Neural crest cell (in vitro differentiated cells): ENCODE data around the gene SEMA3G. TPM values are rescaled to one million over a fixed set of nuclear protein-coding genes. Genes with fewer than 3 reads are reported as not detected.

ENCODE experiments used
- DNase-seq: peaks from one replicate; pipeline ENCODE4 v3.0.0; 2021; ENCODE audit warnings: low read depth, mixed read lengths, low spot score
- H3K27ac Mint-ChIP-seq: one replicate; pipeline ENCODE4 v1.8.0; 2021; ENCODE audit warnings: mild to moderate bottlenecking, mixed read lengths; ENCODE audit not compliant: unreplicated experiment
- H3K27me3 Mint-ChIP-seq: 2 replicates; pipeline ENCODE4 v1.8.0; 2021; ENCODE audit warnings: low read depth, mild to moderate bottlenecking, mixed read lengths
- H3K36me3 Mint-ChIP-seq: 2 replicates; pipeline ENCODE4 v1.8.0; 2021; ENCODE audit warnings: low read depth, mild to moderate bottlenecking, mixed read lengths
- H3K4me1 Mint-ChIP-seq: 2 replicates; pipeline ENCODE4 v1.8.0; 2021; ENCODE audit warnings: mixed read lengths
- H3K4me3 Mint-ChIP-seq: one replicate; pipeline ENCODE4 v1.8.0; 2021; ENCODE audit warnings: mild to moderate bottlenecking, mixed read lengths
- H3K9me3 Mint-ChIP-seq: 2 replicates; pipeline ENCODE4 v1.8.0; 2021; ENCODE audit warnings: mixed read lengths
- total RNA-seq: library from RNA; stranded (reverse); gene quantifications from 2 replicates; pipeline ENCODE4 v1.2.1, GENCODE V29; 2021
- TF ChIP-seq, protein P1 (sequence below): fragments of 200-600 bp; sonication (generic); conservative IDR thresholded peaks from 2 replicates; pipeline ENCODE4 v1.5.0; 2021; ENCODE audit warnings: antibody characterized with exemption, mild to moderate bottlenecking

Gene SEMA3G
- total RNA-seq, 1 donor from 2014 or later, result 5.2 TPM

- Mint-ChIP-seq H3K4me3 (no peak overlapping the region), H3K4me1 (no peaks in the 10 kb centered on the region), H3K27ac (no peak overlapping the region), H3K27me3 (no peaks in the 10 kb centered on the region), H3K36me3 (peaks cover 7% of the 10 kb centered on the region), H3K9me3 (no peaks in the 10 kb centered on the region)
- TF ChIP-seq, protein P1, sequence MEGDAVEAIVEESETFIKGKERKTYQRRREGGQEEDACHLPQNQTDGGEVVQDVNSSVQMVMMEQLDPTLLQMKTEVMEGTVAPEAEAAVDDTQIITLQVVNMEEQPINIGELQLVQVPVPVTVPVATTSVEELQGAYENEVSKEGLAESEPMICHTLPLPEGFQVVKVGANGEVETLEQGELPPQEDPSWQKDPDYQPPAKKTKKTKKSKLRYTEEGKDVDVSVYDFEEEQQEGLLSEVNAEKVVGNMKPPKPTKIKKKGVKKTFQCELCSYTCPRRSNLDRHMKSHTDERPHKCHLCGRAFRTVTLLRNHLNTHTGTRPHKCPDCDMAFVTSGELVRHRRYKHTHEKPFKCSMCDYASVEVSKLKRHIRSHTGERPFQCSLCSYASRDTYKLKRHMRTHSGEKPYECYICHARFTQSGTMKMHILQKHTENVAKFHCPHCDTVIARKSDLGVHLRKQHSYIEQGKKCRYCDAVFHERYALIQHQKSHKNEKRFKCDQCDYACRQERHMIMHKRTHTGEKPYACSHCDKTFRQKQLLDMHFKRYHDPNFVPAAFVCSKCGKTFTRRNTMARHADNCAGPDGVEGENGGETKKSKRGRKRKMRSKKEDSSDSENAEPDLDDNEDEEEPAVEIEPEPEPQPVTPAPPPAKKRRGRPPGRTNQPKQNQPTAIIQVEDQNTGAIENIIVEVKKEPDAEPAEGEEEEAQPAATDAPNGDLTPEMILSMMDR, result no peak
- DNase-seq, result no peak
Measured at GRCh38 chr3:52402101-52402521, 42.8 kb downstream of the SEMA3G start.

GRCh38 chr3:52401551-52401950 is 43.4 kb downstream of the SEMA3G start:
- H3K4me1 Mint-ChIP-seq, result no peaks in the 10 kb centered on the region
- no peaks in the 10 kb centered on the region for H3K27me3 Mint-ChIP-seq
- TF ChIP-seq, protein P1, result no peak
- no peak overlapping the region for H3K4me3 Mint-ChIP-seq
- H3K27ac Mint-ChIP-seq, result no peak overlapping the region
- peaks cover 7% of the 10 kb centered on the region for H3K36me3 Mint-ChIP-seq
- no peak for DNase-seq
- H3K9me3 Mint-ChIP-seq, result no peaks in the 10 kb centered on the region

DNA sequence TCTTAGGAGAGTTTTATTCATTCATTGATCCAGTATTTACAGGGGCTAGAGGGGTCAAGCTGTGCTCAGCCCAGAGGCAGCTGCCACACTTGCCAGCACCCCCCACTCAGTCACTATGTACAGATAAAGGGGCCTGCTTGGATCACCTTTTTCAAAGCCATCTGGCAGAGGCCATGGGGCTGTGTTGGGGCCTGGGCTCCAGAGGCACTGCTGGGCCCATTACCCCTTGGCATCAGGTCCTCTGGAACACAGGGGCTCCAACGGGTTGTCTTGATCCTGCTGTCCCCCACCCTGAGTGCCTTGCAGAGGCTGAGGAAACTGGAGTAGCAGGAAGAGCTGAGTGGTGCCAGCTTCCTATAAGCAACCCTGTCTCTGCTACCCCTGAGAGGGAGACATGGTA is 43.9 kb downstream of the SEMA3G start:
- H3K9me3 Mint-ChIP-seq, result no peaks in the 10 kb centered on the region
- TF ChIP-seq, protein P1, result no peak
- H3K27me3 Mint-ChIP-seq, result no peaks in the 10 kb centered on the region
- no peak overlapping the region for H3K4me3 Mint-ChIP-seq
- no peaks in the 10 kb centered on the region for H3K4me1 Mint-ChIP-seq
- no peak overlapping the region for H3K27ac Mint-ChIP-seq
- DNase-seq, result no peak
- peaks cover 7% of the 10 kb centered on the region for H3K36me3 Mint-ChIP-seq

- Mint-ChIP-seq H3K4me1 (no peaks in the 10 kb centered on the region), H3K27ac (peak overlapping the region; percentile 78), H3K27me3 (no peaks in the 10 kb centered on the region), H3K4me3 (peak overlapping the region; percentile 60), H3K36me3 (peaks cover 7% of the 10 kb centered on the region), H3K9me3 (no peaks in the 10 kb centered on the region)
- no peak for DNase-seq
- TF ChIP-seq, protein P1, result no peak
Measured at GRCh38 chr3:52400275-52400793, 44.6 kb downstream of the SEMA3G start.

- Mint-ChIP-seq H3K36me3 (peaks cover 7% of the 10 kb centered on the region), H3K27ac (no peak overlapping the region), H3K27me3 (no peaks in the 10 kb centered on the region), H3K9me3 (no peaks in the 10 kb centered on the region), H3K4me1 (no peaks in the 10 kb centered on the region), H3K4me3 (no peak overlapping the region)
- no peak for DNase-seq
- TF ChIP-seq, protein P1, result no peak
Measured at GRCh38 chr3:52399593-52399992, 45.3 kb downstream of the SEMA3G start.

DNA sequence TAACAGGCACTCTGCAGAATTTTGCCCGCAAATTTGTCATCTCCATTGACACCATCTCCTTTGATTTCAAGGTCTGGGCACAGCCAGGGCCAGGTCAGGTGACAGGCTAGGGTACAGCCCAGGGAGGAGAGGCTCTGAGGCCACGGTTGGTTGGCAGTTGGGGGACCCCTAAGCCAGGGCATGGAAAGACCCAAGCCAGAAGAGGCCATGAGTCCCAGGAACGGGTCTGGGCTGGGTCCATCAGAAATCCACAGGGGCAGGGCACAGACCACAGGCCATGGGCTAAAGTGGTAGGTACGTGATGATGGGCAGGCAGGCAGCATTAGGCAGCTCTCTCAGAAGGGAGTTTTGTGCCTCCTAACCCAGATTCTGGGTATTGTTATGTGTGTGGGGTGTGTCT is 45.8 kb downstream of the SEMA3G start:
- no peak overlapping the region for H3K4me3 Mint-ChIP-seq
- no peak for DNase-seq
- peaks cover 6% of the 10 kb centered on the region for H3K36me3 Mint-ChIP-seq
- no peaks in the 10 kb centered on the region for H3K27me3 Mint-ChIP-seq
- H3K27ac Mint-ChIP-seq, result no peak overlapping the region
- TF ChIP-seq, protein P1, result no peak
- no peaks in the 10 kb centered on the region for H3K4me1 Mint-ChIP-seq
- no peaks in the 10 kb centered on the region for H3K9me3 Mint-ChIP-seq
